ENCODE measurements around the gene TBXAS1. TPM values are rescaled to one million over a fixed set of nuclear protein-coding genes. Genes with fewer than 3 reads are reported as not detected.

The TBXAS1 gene
- total and polyA plus RNA-seq, 2 of the 8 experiments (the other 6 are each of a cell fraction or from before 2014, with no cell fraction given) = 0.86 to 2.1 TPM

- Histone ChIP-seq H3K79me2 (ENCODE audit: control insufficient read depth in 1 of 2, insufficient read depth in 2 of 2, low read length in 2 of 2) (no peaks in the 10 kb centered on the region), H2AK5ac (ENCODE audit: low read depth, low read length) (no peak overlapping the region), H2AFZ (ENCODE audit: low read length) (no peak overlapping the region), H3K23me2 (ENCODE audit: low read depth, low read length) (no peaks in the 10 kb centered on the region), H3K27ac (ENCODE audit: low read depth, low read length) (no peak overlapping the region), H4K91ac (replicated peaks; ENCODE audit: insufficient read length, low read length) (no peak overlapping the region), H3K14ac (ENCODE audit: insufficient read length) (no peak overlapping the region), H2BK20ac (ENCODE audit: low read length) (no peak overlapping the region), H3K9ac (replicated peaks in 1 of 4; ENCODE audit: extremely low read depth in 1 of 4, low read depth in 3 of 4, low read length in 3 of 4) (no peak overlapping the region), H3K4me1 (replicated peaks in 1 of 4; ENCODE audit: control insufficient read depth in 3 of 4, insufficient read depth in 4 of 4, low read length in 3 of 4) (peaks cover 0 to 3% (median 0%) of the 10 kb centered on the region in 4 experiments; a peak in 4 of 7 replicates), H2BK5ac (ENCODE audit: low read depth, low read length) (no peak overlapping the region), H3K9me3 (ENCODE audit: insufficient read depth in 2 of 2, low read depth in 1 of 2, low read length in 1 of 2) (no peaks in the 10 kb centered on the region), H3K4me3 (ENCODE audit: extremely low read depth in 1 of 4, insufficient read depth in 2 of 4, low read depth in 3 of 4, low read length in 4 of 4) (no peak overlapping the region), H3K23ac (ENCODE audit: insufficient read length) (no peak overlapping the region), H3K18ac (ENCODE audit: extremely low read depth, low read length) (no peak overlapping the region), H4K8ac (ENCODE audit: extremely low read depth, insufficient read depth, low read length) (no peak overlapping the region), H4K5ac (ENCODE audit: insufficient read length, low read depth, low read length) (no peak overlapping the region), H2BK120ac (replicated peaks; ENCODE audit: low read depth, low read length) (no peak overlapping the region), H2BK15ac (ENCODE audit: low read length) (no peak overlapping the region), H3K4ac (replicated peaks; ENCODE audit: insufficient read length, low read depth, low read length) (no peak overlapping the region), H3K79me1 (ENCODE audit: low read depth, low read length) (no peaks in the 10 kb centered on the region), H3K36me3 (ENCODE audit: control insufficient read depth in 2 of 4, insufficient read depth in 4 of 4, low read length in 3 of 4) (no peaks in the 10 kb centered on the region), H3K27me3 (replicated peaks in 1 of 4; ENCODE audit: control insufficient read depth in 3 of 4, extremely low read depth in 1 of 4, insufficient read depth in 3 of 4, low read length in 3 of 4) (no peaks in the 10 kb centered on the region), H2BK12ac (ENCODE audit: low read depth, low read length) (no peak overlapping the region), H4K20me1 (replicated peaks in 1 of 2; ENCODE audit: control insufficient read depth in 1 of 2, insufficient read depth in 2 of 2, low read length in 2 of 2) (no peaks in the 10 kb centered on the region), H3K4me2 (ENCODE audit: insufficient read depth in 1 of 2, low read depth in 2 of 2, low read length in 2 of 2) (no peak overlapping the region), H3K56ac (replicated peaks; ENCODE audit: insufficient read length, low read depth, low read length) (no peak overlapping the region)
- POLR2A ChIA-PET (ENCODE audit: partially characterized antibody) = no interaction called here
- 98% methylated on average over 4 of the region's 4 CpGs; no CpG with 5 or more reads in 1 of the 2 experiments for WGBS, 2 experiments (ENCODE audit: extremely low coverage in 1 of 2, insufficient coverage in 1 of 2, insufficient read length in 1 of 2, insufficient replicate concordance in 2 of 2, low coverage in 1 of 2, low lambda C conversion rate in 2 of 2, missing lambda C conversion rate in 1 of 2)
- CTCF ChIA-PET (ENCODE audit: partially characterized antibody) = interaction anchor here (0.6 to 1.3 kb wide), 3 partner anchors 11 to 577 kb away, joined by 3 read pairs; no protein-coding TSS in a partner anchor
- TF ChIP-seq ATF2 (IDR thresholded peaks at IDR 0.05; ENCODE audit: low read length) (no peak), CBX8 (IDR thresholded peaks at IDR 0.05; ENCODE audit: borderline replicate concordance, low read depth, low read length) (no peak), RBBP5 (IDR thresholded peaks at IDR 0.05; ENCODE audit: borderline replicate concordance, low read depth, low read length) (no peak), MAX (IDR thresholded peaks at IDR 0.05) (no peak), CEBPB (IDR thresholded peaks at IDR 0.05; ENCODE audit: low read depth, low read length) (no peak), SIN3A (conservative IDR thresholded peaks at IDR 0.05 in 1 of 2, IDR thresholded peaks at IDR 0.05 in 1 of 2; ENCODE audit: low read depth in 1 of 2, low read length in 2 of 2) (no peak), EZH2 (IDR thresholded peaks at IDR 0.05; ENCODE audit: low read depth, low read length, severe bottlenecking) (no peak), MAFK (IDR thresholded peaks at IDR 0.05; ENCODE audit: low read depth, low read length) (no peak), CHD1 (IDR thresholded peaks at IDR 0.05; ENCODE audit: low read depth, low read length) (no peak)
- FAIRE-seq (no peak), DNase-seq (ENCODE audit: low read depth in 1 of 2, low spot score in 2 of 2) (no peak)
Observed at GRCh38 chr7:140013676-140014075, 184.6 kb downstream of the TBXAS1 start.

All from H1 (cell line).